ENCODE data around the gene LRRTM2. TPM values are rescaled to one million over a fixed set of nuclear protein-coding genes. Genes with fewer than 3 reads are reported as not detected.

Gene LRRTM2
- total RNA-seq, 2 donors from 2014 or later, result not detected

DNA sequence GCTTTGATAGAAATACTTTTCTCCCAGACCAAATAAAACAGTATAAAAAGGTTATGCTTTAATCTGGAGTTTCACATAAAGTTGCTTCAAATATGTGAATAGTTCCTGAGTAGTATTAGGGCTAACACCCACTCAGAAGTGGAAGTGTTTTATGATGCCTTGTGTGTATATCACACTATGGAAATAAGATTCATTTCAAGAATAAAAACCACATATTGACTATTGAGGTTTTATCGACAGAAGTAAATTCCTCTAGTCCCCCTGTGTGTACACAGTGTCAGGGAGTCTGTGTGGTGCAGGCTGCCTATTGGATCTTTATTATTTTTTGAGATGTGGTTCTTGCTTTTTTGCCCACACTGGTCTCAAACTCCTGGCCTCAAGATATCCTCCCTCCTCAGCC is 20.8 kb upstream of the LRRTM2 start:
- Histone ChIP-seq H3K27me3 (no peaks in the 10 kb centered on the region), H3K9me3 (no peaks in the 10 kb centered on the region), H3K36me3 (peaks cover 13% of the 10 kb centered on the region), H3K4me3 (no peak overlapping the region), H3K4me1 (peaks cover 0 to 4% of the 10 kb centered on the region in 2 donors), H3K27ac (no peak overlapping the region)
- no peak for DNase-seq (ENCODE audit: low spot score)
- TF ChIP-seq, protein P1, sequence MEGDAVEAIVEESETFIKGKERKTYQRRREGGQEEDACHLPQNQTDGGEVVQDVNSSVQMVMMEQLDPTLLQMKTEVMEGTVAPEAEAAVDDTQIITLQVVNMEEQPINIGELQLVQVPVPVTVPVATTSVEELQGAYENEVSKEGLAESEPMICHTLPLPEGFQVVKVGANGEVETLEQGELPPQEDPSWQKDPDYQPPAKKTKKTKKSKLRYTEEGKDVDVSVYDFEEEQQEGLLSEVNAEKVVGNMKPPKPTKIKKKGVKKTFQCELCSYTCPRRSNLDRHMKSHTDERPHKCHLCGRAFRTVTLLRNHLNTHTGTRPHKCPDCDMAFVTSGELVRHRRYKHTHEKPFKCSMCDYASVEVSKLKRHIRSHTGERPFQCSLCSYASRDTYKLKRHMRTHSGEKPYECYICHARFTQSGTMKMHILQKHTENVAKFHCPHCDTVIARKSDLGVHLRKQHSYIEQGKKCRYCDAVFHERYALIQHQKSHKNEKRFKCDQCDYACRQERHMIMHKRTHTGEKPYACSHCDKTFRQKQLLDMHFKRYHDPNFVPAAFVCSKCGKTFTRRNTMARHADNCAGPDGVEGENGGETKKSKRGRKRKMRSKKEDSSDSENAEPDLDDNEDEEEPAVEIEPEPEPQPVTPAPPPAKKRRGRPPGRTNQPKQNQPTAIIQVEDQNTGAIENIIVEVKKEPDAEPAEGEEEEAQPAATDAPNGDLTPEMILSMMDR (IDR thresholded peaks at IDR 0.05), result no peak

DNA sequence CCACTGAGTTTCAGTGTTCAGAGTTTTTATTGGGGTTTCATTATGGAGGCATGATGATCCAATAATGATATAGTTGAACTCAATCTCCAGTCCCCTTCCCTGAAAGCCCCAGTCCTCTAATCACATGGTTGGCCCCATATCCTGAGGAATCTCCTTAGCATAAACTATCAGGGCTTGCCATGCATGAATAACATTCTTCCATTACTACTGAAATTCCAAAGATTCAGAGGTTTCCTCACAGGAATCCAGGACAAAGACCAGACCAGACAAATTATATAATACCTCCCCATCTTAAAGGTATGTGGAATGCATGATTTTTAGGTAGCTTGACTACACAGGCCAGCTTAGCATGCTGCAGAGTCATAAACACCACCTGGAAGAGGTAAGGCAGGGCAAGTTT is 15.5 kb upstream of the LRRTM2 start:
- H3K4me3 ChIP-seq, result no peak overlapping the region
- peaks cover 53% of the 10 kb centered on the region for H3K36me3 ChIP-seq
- H3K4me1 ChIP-seq, result no peaks in the 10 kb centered on the region

DNA sequence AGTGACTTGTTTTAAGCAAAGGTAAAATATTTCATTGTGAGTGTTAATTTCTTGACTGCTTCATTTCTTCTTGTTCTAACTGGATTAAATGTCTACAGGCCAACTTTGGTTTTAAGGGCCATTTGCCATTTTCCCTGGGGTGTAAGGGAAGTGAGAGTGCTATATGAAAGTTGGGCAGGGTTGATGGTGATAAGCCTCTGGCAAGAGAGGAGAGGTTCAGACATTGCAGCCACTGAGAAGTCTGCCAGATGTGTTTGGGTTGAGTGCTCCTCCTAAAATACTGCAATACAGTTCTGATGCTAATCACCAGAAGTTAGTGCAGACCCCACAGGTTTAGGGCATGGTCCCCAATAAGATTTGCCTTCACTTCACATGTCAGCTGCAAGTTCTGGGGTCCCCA is 14.9 kb upstream of the LRRTM2 start:
- peaks cover 53% of the 10 kb centered on the region for H3K36me3 ChIP-seq
- H3K27me3 ChIP-seq, result no peaks in the 10 kb centered on the region
- TF ChIP-seq, protein P1 (IDR thresholded peaks at IDR 0.05), result no peak
- H3K4me1 ChIP-seq, result no peaks in the 10 kb centered on the region
- no peak overlapping the region for H3K27ac ChIP-seq
- no peak for DNase-seq (ENCODE audit: low spot score)
- no peak overlapping the region for H3K4me3 ChIP-seq
- peaks cover 0 to 5% of the 10 kb centered on the region in 2 donors for H3K9me3 ChIP-seq

More for the DNA sequence above, 15.5 kb upstream of the LRRTM2 start:
- no peaks in the 10 kb centered on the region for H3K27me3 ChIP-seq
- TF ChIP-seq, protein P1 (IDR thresholded peaks at IDR 0.05), result no peak
- no peak for DNase-seq (ENCODE audit: low spot score)
- peaks cover 0 to 5% of the 10 kb centered on the region in 2 donors for H3K9me3 ChIP-seq
- no peak overlapping the region for H3K27ac ChIP-seq

DNA sequence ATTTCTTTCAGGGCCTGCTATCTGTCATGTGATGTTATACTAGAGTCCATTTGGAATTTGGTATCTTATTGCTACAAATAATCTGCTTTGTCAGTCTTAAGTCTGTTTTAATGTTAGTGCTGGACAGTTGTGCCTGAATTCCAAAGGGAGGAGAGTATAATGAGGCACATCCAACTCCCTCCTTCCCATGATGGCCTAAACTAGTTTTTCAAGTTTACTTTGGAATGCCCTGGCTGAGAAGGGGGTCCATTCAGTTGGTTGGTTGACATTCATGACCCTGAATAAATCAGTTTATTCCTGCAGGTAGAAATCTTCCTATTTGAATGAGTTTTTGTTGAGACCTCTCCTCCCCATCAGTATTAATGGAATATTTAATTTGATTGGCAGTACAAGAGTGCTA is 9.4 kb upstream of the LRRTM2 start:
- Histone ChIP-seq H3K9me3 (no peaks in the 10 kb centered on the region), H3K27ac (no peak overlapping the region), H3K36me3 (peaks cover 31% of the 10 kb centered on the region), H3K4me3 (no peak overlapping the region), H3K4me1 (peaks cover 0 to 12% of the 10 kb centered on the region in 2 donors), H3K27me3 (no peaks in the 10 kb centered on the region)
- no peak for DNase-seq (ENCODE audit: low spot score)
- TF ChIP-seq, protein P1 (IDR thresholded peaks at IDR 0.05), result no peak

DNA sequence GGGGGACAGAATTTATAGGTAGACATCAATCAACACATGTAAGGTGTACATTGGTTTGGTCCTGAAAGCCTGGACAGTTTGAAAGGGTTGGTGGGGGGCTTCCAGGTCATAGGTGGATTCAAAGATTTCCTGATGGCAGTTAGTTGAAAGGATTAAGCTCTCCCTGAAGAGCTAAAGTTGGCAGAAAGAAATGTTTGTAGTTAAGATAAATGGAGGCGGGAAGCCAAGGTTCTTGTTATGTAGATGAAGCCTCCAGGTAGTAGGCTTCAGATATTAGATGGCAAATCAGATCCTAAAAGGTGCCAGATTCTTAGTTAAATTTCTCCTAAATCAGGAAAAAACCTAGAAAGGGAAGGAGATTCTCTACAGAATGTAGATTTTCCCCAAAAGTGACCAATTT is 9.0 kb upstream of the LRRTM2 start:
- Histone ChIP-seq H3K27ac (no peak overlapping the region), H3K9me3 (no peaks in the 10 kb centered on the region), H3K4me3 (no peak overlapping the region), H3K4me1 (peaks cover 0 to 16% of the 10 kb centered on the region in 2 donors), H3K36me3 (peaks cover 26% of the 10 kb centered on the region), H3K27me3 (no peaks in the 10 kb centered on the region)
- no peak for DNase-seq (ENCODE audit: low spot score)
- TF ChIP-seq, protein P1 (IDR thresholded peaks at IDR 0.05), result no peak

DNA sequence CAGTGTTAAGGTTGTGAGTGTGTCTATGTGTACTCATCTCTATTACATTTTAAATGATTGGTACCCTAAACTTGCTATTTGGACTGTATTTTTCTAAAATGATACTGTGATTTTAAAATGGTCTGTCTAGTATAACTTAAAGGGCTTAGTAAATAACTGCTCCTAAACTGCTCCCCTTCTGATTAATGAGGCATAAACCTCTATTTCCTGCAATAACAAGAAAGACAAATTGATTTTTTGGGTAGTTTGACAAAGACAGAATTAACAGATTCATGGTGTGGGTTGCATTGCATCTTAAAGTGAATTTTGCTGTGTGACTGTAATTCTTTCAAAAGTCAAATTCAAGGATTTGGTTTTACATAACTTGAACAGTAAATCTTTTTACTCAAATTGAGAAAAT is 8.1 kb upstream of the LRRTM2 start:
- no peak for DNase-seq (ENCODE audit: low spot score)
- H3K27me3 ChIP-seq, result no peaks in the 10 kb centered on the region
- H3K9me3 ChIP-seq, result no peaks in the 10 kb centered on the region
- peaks cover 18% of the 10 kb centered on the region for H3K36me3 ChIP-seq
- H3K27ac ChIP-seq, result no peak overlapping the region
- TF ChIP-seq, protein P1 (IDR thresholded peaks at IDR 0.05), result no peak
- H3K4me3 ChIP-seq, result no peak overlapping the region
- peaks cover 0 to 23% of the 10 kb centered on the region in 2 donors for H3K4me1 ChIP-seq

Measured in right atrium auricular region (tissue), 2 donors.